K562 (cell line): ENCODE measurements around the gene NR2F2. TPM values are rescaled to one million over a fixed set of nuclear protein-coding genes. Genes with fewer than 3 reads are reported as not detected.

Experiments used
- ATAC-seq: fragments of 200-7000 bp; cut with Tn5 transposase; 3 replicates; pipeline ENCODE4 v1.9.1; 2020; ENCODE audit warnings: moderate library complexity
- BruUV-seq: library from RNA; stranded (reverse); fragments of 400-500 nt; replicated peaks from 2 replicates; lab custom pipeline; 2021; lab: Mats Ljungman, UMichigan
- CTCF ChIA-PET: fragments of 300-600 bp; formaldehyde crosslinking; extraction: SDS; loops from one replicate; lab custom pipeline; 2021; ENCODE audit warnings: low intra/inter-chr PET ratio; lab: Yijun Ruan, JAX
- POLR2A ChIA-PET: fragments of 300-600, 350-650 bp; sonication (Branson Sonifier 250); formaldehyde crosslinking; extraction: SDS; loops from one replicate; lab custom pipeline; 2021; ENCODE audit warnings: antibody characterized with exemption, inconsistent platforms; lab: Yijun Ruan, JAX
- DNase-seq, 4 experiments: peaks; one replicate each; pipeline versions ENCODE4 v3.0.0 to v3.0.0-alpha.2; 2011 to 2018; ENCODE audit warnings: low spot score in 3 of 4, mixed read lengths in 3 of 4; ENCODE audit errors: extremely low read depth in 1 of 4
- FAIRE-seq: peaks from 2 replicates; lab custom pipeline; 2011; peaks lifted over from hg19 to GRCh38; lab: Jason Lieb, UNC
- H2AFZ ChIP-seq: 2 replicates; pipeline ENCODE4 v1.6.0; 2011; ENCODE audit warnings: low read depth, low read length, control low read depth, inconsistent platforms
- H3K27ac ChIP-seq: fragments of 200-600 bp; 3 replicates; pipeline ENCODE4 v1.8.0; 2011; ENCODE audit warnings: low read depth, mild to moderate bottlenecking, control low read depth, inconsistent platforms, low read length, moderate library complexity, mixed read lengths; ENCODE audit errors: extremely low read depth
- H3K27me3 ChIP-seq, 2 experiments: fragments of 300-600 bp in 1 of 2; 2 replicates in 1 of 2; 3 replicates in 1 of 2; pipeline versions ENCODE4 v1.6.0 to v1.8.0; 2011; ENCODE audit warnings: inconsistent platforms in 2 of 2, low read length in 2 of 2, mild to moderate bottlenecking in 1 of 2, mixed read lengths in 1 of 2, moderate library complexity in 1 of 2; ENCODE audit not compliant: control insufficient read depth in 2 of 2, insufficient read depth in 2 of 2
- H3K36me3 ChIP-seq: fragments of 300-600 bp; 3 replicates; pipeline ENCODE4 v1.8.0; 2011; ENCODE audit warnings: mild to moderate bottlenecking, low read length, inconsistent platforms; ENCODE audit not compliant: control insufficient read depth, insufficient read depth
- H3K4me1 ChIP-seq, 2 experiments: fragments of 200-600 bp in 1 of 2; replicated peaks in 1 of 2; 2 replicates in 1 of 2; 3 replicates in 1 of 2; pipeline versions ENCODE4 v1.5.1 to v1.8.0; 2011; ENCODE audit warnings: inconsistent platforms in 2 of 2, low read length in 2 of 2, mild to moderate bottlenecking in 1 of 2, mixed read lengths in 1 of 2, moderate library complexity in 1 of 2; ENCODE audit not compliant: control insufficient read depth in 2 of 2, insufficient read depth in 2 of 2
- H3K4me2 ChIP-seq: 2 replicates; pipeline ENCODE4 v1.6.1; 2011; ENCODE audit warnings: low read length, control low read depth, inconsistent platforms, mixed read lengths; ENCODE audit not compliant: insufficient read depth
- H3K4me3 ChIP-seq: fragments of 200-600 bp; sonication (generic), shearing (Covaris generic); 2 replicates; pipeline ENCODE4 v1.5.1; 2016; ENCODE audit warnings: control low read depth, inconsistent platforms
- H3K79me2 ChIP-seq: fragments of 200-600 bp; 3 replicates; pipeline ENCODE4 v1.8.0; 2011; ENCODE audit warnings: low read length, inconsistent platforms; ENCODE audit not compliant: control insufficient read depth, insufficient read depth
- H3K9ac ChIP-seq, 2 experiments: 2 replicates each; pipeline versions ENCODE4 v1.6.0 to v1.6.1; 2011; ENCODE audit warnings: low read depth in 2 of 2, low read length in 2 of 2, control low read depth in 1 of 2, inconsistent platforms in 1 of 2, mild to moderate bottlenecking in 1 of 2, mixed read lengths in 1 of 2; ENCODE audit not compliant: insufficient read depth in 1 of 2
- H3K9me1 ChIP-seq: one replicate; pipeline ENCODE4 v1.6.0; 2011; ENCODE audit warnings: inconsistent platforms, mild to moderate bottlenecking, low read length, moderate library complexity; ENCODE audit not compliant: control insufficient read depth, insufficient read depth
- H3K9me3 ChIP-seq: replicated peaks from 2 replicates; pipeline ENCODE4 v1.5.1; 2011; ENCODE audit warnings: low read depth, low read length, inconsistent platforms; ENCODE audit not compliant: control insufficient read depth, insufficient read depth
- H4K20me1 ChIP-seq: replicated peaks from 2 replicates; pipeline ENCODE4 v1.6.1; 2011; ENCODE audit warnings: low read length, inconsistent platforms, mixed read lengths; ENCODE audit not compliant: control insufficient read depth, insufficient read depth
- CTCFL ChIP-seq: IDR thresholded peaks from 2 replicates; pipeline ENCODE4 v1.6.1; 2011; ENCODE audit warnings: borderline replicate concordance, low read depth, mild to moderate bottlenecking, moderate library complexity, low read length; ENCODE audit not compliant: insufficient read depth, poor library complexity, severe bottlenecking
- ETV1 ChIP-seq: fragments of 450-650 bp; conservative IDR thresholded peaks from 2 replicates; pipeline ENCODE4 v1.6.1; 2016; ENCODE audit warnings: missing genetic modification characterization, control low read depth, low read depth, missing compliant biosample characterization
- FOXA3 ChIP-seq, 2 experiments: fragments of 450-650 bp in 1 of 2; sonication (generic) in 1 of 2; formaldehyde crosslinking; IDR thresholded peaks in 1 of 2; conservative IDR thresholded peaks in 1 of 2; 2 replicates each; pipeline versions ENCODE4 v1.4.0 to v1.8.0; 2020 to 2022; ENCODE audit warnings: mild to moderate bottlenecking in 2 of 2, missing genetic modification reagents in 1 of 2
- GATA2 ChIP-seq: sonication (generic); formaldehyde crosslinking; IDR thresholded peaks from 2 replicates; pipeline ENCODE4 v1.4.0; 2020; ENCODE audit warnings: mild to moderate bottlenecking, missing genetic modification reagents
- HDAC2 ChIP-seq: fragments of 450-650 bp; IDR thresholded peaks from 2 replicates; pipeline ENCODE4 v1.6.1; 2016; ENCODE audit warnings: mild to moderate bottlenecking
- MCM7 ChIP-seq, 2 experiments: fragments of 450-650 bp; IDR thresholded peaks; 2 replicates each; pipeline ENCODE4 v1.6.1; 2016 to 2018
- NFYB ChIP-seq: IDR thresholded peaks from 2 replicates; pipeline ENCODE4 v1.6.1; 2011; ENCODE audit warnings: mild to moderate bottlenecking, moderate library complexity; ENCODE audit not compliant: insufficient read length; ENCODE audit errors: extremely low read depth
- SNRNP70 ChIP-seq: fragments of 200-400 bp; formaldehyde crosslinking; optimal IDR thresholded peaks from 2 replicates; pipeline ENCODE3; 2017; ENCODE audit warnings: low read depth, low read length
- SRSF1 ChIP-seq: fragments of 200-400 bp; formaldehyde crosslinking; IDR thresholded peaks from 2 replicates; pipeline ENCODE4 v1.6.1; 2017; ENCODE audit warnings: mild to moderate bottlenecking, low read depth, low read length, moderate library complexity
- SRSF7 ChIP-seq: fragments of 200-400 bp; formaldehyde crosslinking; optimal IDR thresholded peaks from 2 replicates; pipeline ENCODE3; 2017; ENCODE audit warnings: mild to moderate bottlenecking, low read depth, low read length
- TAF15 ChIP-seq: fragments of 200-400 bp; formaldehyde crosslinking; IDR thresholded peaks from 2 replicates; pipeline ENCODE4 v1.6.1; 2017; ENCODE audit warnings: mild to moderate bottlenecking, low read depth, low read length, moderate library complexity
- TBL1XR1 ChIP-seq, 2 experiments: IDR thresholded peaks; 2 replicates each; pipeline ENCODE4 v1.6.1; 2012; ENCODE audit warnings: improper control_type of control experiment in 2 of 2, low read length in 2 of 2, mild to moderate bottlenecking in 1 of 2
- TCF7L2 ChIP-seq: fragments of 150-350 bp; IDR thresholded peaks from 2 replicates; pipeline ENCODE4 v1.6.1; 2016; ENCODE audit warnings: low read depth, mild to moderate bottlenecking, low read length, moderate library complexity
- ZBTB2 ChIP-seq: fragments of 450-650 bp; IDR thresholded peaks from 2 replicates; pipeline ENCODE4 v1.6.1; 2016; ENCODE audit warnings: antibody characterized with exemption
- ZNF79 ChIP-seq: fragments of 250-450 bp; sonication (Bioruptor Pico); IDR thresholded peaks from 2 replicates; pipeline ENCODE4 v1.4.0; 2020; ENCODE audit warnings: low read depth, mild to moderate bottlenecking, moderate library complexity
- WGBS: fragments of 100-300 bp; shearing (Covaris generic); methylation state at CpG from one replicate; pipeline ENCODE4 v1.1.6; 2016; ENCODE audit warnings: low coverage, mixed read lengths; ENCODE audit not compliant: insufficient coverage; ENCODE audit errors: missing lambda C conversion rate; 5-methylcytosine and 5-hydroxymethylcytosine counted together
- in situ Hi-C: fragments of 300-500 bp; cut with MboI; formaldehyde crosslinking; loops from 4 replicates; pipeline ENCODE4 v1.15.0; 2018; ENCODE audit warnings: inconsistent platforms, mixed read lengths
- intact Hi-C: fragments of 100-400 bp; cut with micrococcal nuclease; formaldehyde crosslinking; loops from 2 replicates; pipeline ENCODE4 v1.14.2; 2022
- polyA plus RNA-seq, 8 experiments: library from polyadenylated mRNA; depleted of rRNA in 4 of 8; stranded (reverse) in 5 of 8; unstranded in 3 of 8; fragments of >200 nt; fragmentation: Nextera tagmentation in 2 of 8; fragmentation: Illumina TruSeq in 1 of 8; extraction: Ambion mirVana in 2 of 8; extraction: Trizol in 1 of 8; gene quantifications; 2 replicates each; pipeline versions ENCODE4 v1.2.1 to v1.2.3, GENCODE V29; 2011 to 2014; ENCODE audit warnings: inconsistent platforms in 1 of 8, missing spikeins in 1 of 8
- total RNA-seq, 7 experiments: library from RNA; depleted of rRNA in 6 of 7; stranded (reverse); fragments of >200 nt in 6 of 7; fragmentation: Illumina TruSeq in 2 of 7; extraction: Trizol in 2 of 7; gene quantifications; 2 replicates each; pipeline versions ENCODE4 v1.2.1 to v1.2.3, GENCODE V29; 2011 to 2021; ENCODE audit warnings: low replicate concordance in 1 of 7
- TF ChIP-seq, protein P1 (sequence below): fragments of 450-650 bp; formaldehyde crosslinking; IDR thresholded peaks from 2 replicates; pipeline ENCODE4 v1.4.0; 2022; ENCODE audit warnings: mild to moderate bottlenecking, moderate library complexity

The NR2F2 gene
- total and polyA plus RNA-seq, 9 of the 15 experiments (the other 6 are each of a cell fraction or from before 2014, with no cell fraction given) = 6.0 to 51.8 (median 11.1) TPM

- FAIRE-seq = peak; percentile 64
- peak overlapping the region; percentile 87 to 91; a peak in 3 of 4 replicates for H3K9ac ChIP-seq
- H3K4me3 ChIP-seq = peak overlapping the region; percentile 72
- TF ChIP-seq SRSF7 (no peak), GATA2 (no peak), FOXA3 (CRISPR knock-in tag; conservative IDR thresholded peaks at IDR 0.05 in 1 of 2, IDR thresholded peaks at IDR 0.05 in 1 of 2) (peak in 1 of 2 experiments; percentile 86; a peak in 2 of 4 replicates), TCF7L2 (no peak), HDAC2 (no peak), TAF15 (no peak), ETV1 (tag) (no peak), MCM7 (IDR thresholded peaks at IDR 0.05) (no peak), SNRNP70 (no peak), NFYB (no peak), SRSF1 (no peak), ZNF79 (CRISPR knock-in tag) (no peak), CTCFL (no peak), ZBTB2 (no peak), TBL1XR1 (IDR thresholded peaks at IDR 0.05; ENCODE audit: low read length in 2 of 2) (peak in 1 of 2 experiments; percentile 21; a peak in 1 of 4 replicates)
- TF ChIP-seq, protein P1, sequence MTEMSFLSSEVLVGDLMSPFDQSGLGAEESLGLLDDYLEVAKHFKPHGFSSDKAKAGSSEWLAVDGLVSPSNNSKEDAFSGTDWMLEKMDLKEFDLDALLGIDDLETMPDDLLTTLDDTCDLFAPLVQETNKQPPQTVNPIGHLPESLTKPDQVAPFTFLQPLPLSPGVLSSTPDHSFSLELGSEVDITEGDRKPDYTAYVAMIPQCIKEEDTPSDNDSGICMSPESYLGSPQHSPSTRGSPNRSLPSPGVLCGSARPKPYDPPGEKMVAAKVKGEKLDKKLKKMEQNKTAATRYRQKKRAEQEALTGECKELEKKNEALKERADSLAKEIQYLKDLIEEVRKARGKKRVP (CRISPR knock-in tag) = no peak
These were observed 4.8 kb upstream of the NR2F2 start for GRCh38 chr15:96325541-96326327.

More at GRCh38 chr15:96325541-96326327, 4.8 kb upstream of the NR2F2 start:
- ChIA-PET POLR2A (interaction anchor here (0.7 to 1.9 kb wide), 4 partner anchors 50 to 406 kb away, joined by 3 to 10 read pairs (median 4); no protein-coding TSS in a partner anchor), CTCF (no interaction called here)
- peaks cover 6% of the 10 kb centered on the region for H3K9me3 ChIP-seq
- peaks cover 4% of the 10 kb centered on the region; the same call in 2 of the 3 replicates for H3K36me3 ChIP-seq
- BruUV-seq = no TSS peak
- peak overlapping the region; percentile 86 for H3K27ac ChIP-seq
- in situ Hi-C loops (loop anchor here (25.0 kb wide), 1 partner anchor 912 kb away; no protein-coding TSS in a partner anchor), intact Hi-C loops (loop anchor here (2.0 to 10.0 kb wide), 10 partner anchors 31 to 1651 kb away; no protein-coding TSS in a partner anchor)
- no peaks in the 10 kb centered on the region for H4K20me1 ChIP-seq
- 1% methylated on average over 17 of the region's 17 CpGs for WGBS
- peaks cover 54% of the 10 kb centered on the region for H3K79me2 ChIP-seq
- H2AFZ ChIP-seq = peak overlapping the region; percentile 94
- H3K4me1 ChIP-seq = peaks cover 17 to 20% of the 10 kb centered on the region in 2 experiments; a peak in 4 of 5 replicates
- no peaks in the 10 kb centered on the region for H3K9me1 ChIP-seq
- peak overlapping the region; percentile 93 for H3K4me2 ChIP-seq
- ATAC-seq = peak; percentile 1; the same call in 1 of the 3 replicates
- no peaks in the 10 kb centered on the region for H3K27me3 ChIP-seq
- DNase-seq = peak in 1 of 4 experiments; percentile 49
